Measurements from ENCODE around the gene HSBP1. TPM values are rescaled to one million over a fixed set of nuclear protein-coding genes. Genes with fewer than 3 reads are reported as not detected.

HSBP1 gene
- total and polyA plus RNA-seq, 2 of the 13 experiments (the other 11 are each of a cell fraction or from before 2014, with no cell fraction given): 249 to 292 TPM

DNA sequence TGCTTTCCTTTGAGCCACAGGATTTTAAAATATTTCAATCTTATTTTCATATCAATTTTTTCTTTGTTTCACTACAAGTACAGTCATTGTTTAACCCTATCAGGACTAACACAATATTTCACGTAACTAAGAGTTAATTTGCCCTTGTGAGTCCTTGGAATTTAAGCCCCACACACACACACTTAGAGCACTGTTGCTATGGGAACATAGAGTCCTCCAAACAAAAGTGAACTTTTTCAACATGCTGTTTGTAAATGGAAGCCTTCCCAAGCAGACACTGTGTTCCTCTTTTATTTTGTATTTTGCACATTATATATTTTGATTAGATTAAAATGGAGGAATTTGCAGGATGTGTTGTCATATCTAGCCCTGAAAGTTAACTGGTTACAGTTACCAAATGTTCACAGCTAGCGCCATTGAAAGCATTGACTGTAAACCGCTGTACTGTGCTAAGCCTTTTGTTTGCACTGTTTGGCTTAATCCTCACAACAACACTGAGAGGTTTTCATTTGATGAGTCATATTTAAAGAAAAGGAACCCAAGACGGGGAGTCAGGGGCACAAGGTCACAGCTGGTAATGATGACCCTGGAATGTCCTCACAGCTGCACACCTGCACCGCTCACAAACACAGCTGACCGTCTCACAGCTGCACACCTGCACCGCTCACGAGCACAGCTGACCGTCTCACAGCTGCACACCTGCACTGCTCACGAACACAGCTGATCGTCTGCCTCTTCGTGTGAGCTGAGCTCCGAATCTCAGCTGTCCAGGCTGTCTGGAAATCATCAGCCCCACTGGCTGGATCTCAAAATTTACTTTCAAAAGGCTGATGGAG lies 6.3 kb downstream of the HSBP1 start (continued):
- TF ChIP-seq MIXL1 (CRISPR knock-in tag; IDR thresholded peaks at IDR 0.05) (no peak), SMAD9 (CRISPR knock-in tag; IDR thresholded peaks at IDR 0.05) (no peak), ZNF782 (CRISPR knock-in tag; IDR thresholded peaks at IDR 0.05; ENCODE audit: borderline replicate concordance) (no peak), ZBTB40 (IDR thresholded peaks at IDR 0.05) (no peak), ZBTB40 (CRISPR knock-in tag; IDR thresholded peaks at IDR 0.05) (no peak), TFE3 (CRISPR knock-in tag; IDR thresholded peaks at IDR 0.05) (no peak), ZNF816 (CRISPR knock-in tag; IDR thresholded peaks at IDR 0.05; ENCODE audit: borderline replicate concordance) (no peak), CCAR2 (optimal IDR thresholded peaks at IDR 0.05; ENCODE audit: low read depth, low read length) (no peak), ZFP36L2 (CRISPR knock-in tag; IDR thresholded peaks at IDR 0.05) (no peak), ZNF331 (CRISPR knock-in tag; IDR thresholded peaks at IDR 0.05) (peak; percentile 68; the same call in 1 of the 2 replicates), SALL1 (CRISPR knock-in tag; IDR thresholded peaks at IDR 0.05) (peak; percentile 88), ZNF562 (CRISPR knock-in tag; IDR thresholded peaks at IDR 0.05; ENCODE audit: borderline replicate concordance) (no peak), ERF (CRISPR knock-in tag; IDR thresholded peaks at IDR 0.05) (peak; percentile 28; the same call in 1 of the 2 replicates), TEAD2 (CRISPR knock-in tag; IDR thresholded peaks at IDR 0.05) (no peak), ZFP36 (IDR thresholded peaks at IDR 0.05; ENCODE audit: borderline replicate concordance, low read depth, low read length, partially characterized antibody) (no peak)
- TF ChIP-seq, protein P1, sequence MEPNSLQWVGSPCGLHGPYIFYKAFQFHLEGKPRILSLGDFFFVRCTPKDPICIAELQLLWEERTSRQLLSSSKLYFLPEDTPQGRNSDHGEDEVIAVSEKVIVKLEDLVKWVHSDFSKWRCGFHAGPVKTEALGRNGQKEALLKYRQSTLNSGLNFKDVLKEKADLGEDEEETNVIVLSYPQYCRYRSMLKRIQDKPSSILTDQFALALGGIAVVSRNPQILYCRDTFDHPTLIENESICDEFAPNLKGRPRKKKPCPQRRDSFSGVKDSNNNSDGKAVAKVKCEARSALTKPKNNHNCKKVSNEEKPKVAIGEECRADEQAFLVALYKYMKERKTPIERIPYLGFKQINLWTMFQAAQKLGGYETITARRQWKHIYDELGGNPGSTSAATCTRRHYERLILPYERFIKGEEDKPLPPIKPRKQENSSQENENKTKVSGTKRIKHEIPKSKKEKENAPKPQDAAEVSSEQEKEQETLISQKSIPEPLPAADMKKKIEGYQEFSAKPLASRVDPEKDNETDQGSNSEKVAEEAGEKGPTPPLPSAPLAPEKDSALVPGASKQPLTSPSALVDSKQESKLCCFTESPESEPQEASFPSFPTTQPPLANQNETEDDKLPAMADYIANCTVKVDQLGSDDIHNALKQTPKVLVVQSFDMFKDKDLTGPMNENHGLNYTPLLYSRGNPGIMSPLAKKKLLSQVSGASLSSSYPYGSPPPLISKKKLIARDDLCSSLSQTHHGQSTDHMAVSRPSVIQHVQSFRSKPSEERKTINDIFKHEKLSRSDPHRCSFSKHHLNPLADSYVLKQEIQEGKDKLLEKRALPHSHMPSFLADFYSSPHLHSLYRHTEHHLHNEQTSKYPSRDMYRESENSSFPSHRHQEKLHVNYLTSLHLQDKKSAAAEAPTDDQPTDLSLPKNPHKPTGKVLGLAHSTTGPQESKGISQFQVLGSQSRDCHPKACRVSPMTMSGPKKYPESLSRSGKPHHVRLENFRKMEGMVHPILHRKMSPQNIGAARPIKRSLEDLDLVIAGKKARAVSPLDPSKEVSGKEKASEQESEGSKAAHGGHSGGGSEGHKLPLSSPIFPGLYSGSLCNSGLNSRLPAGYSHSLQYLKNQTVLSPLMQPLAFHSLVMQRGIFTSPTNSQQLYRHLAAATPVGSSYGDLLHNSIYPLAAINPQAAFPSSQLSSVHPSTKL (CRISPR knock-in tag; IDR thresholded peaks at IDR 0.05): peak; percentile 90
